Common myeloid progenitor, CD34-positive (primary cell): ENCODE measurements around the gene ATP8A2.
"Not testable (repeated sequence)": the region's sequence is repeated elsewhere in the genome, so short reads cannot be mapped to it uniquely, and the experiment has no call there.

Experiments
- CTCF ChIA-PET: fragments of 350-600 bp; sonication (Branson Sonifier 250); formaldehyde crosslinking; loops from one replicate; lab custom pipeline; 2021; ENCODE audit warnings: antibody characterized with exemption; lab: Charles Lee
- POLR2A ChIA-PET: fragments of 350-600 bp; sonication (Branson Sonifier 250); formaldehyde crosslinking; loops from one replicate; lab custom pipeline; 2021; ENCODE audit warnings: antibody characterized with exemption; lab: Charles Lee
- DNase-seq, 3 donors: peaks; one replicate each; pipeline versions ENCODE4 v3.0.0 to v3.0.0-alpha.2; 2013
- H3K27ac ChIP-seq, 2 experiments: 1 replicate in 1 of 2; 2 replicates in 1 of 2; pipeline ENCODE4 v1.7.0; 2013; ENCODE audit warnings: inconsistent platforms in 2 of 2, low read length in 2 of 2, mild to moderate bottlenecking in 2 of 2, low read depth in 1 of 2, moderate library complexity in 1 of 2; ENCODE audit not compliant: severe bottlenecking in 2 of 2, insufficient read depth in 1 of 2, poor library complexity in 1 of 2
- H3K27me3 ChIP-seq, 5 experiments: replicated peaks in 2 of 5; 1 replicate in 3 of 5; 2 replicates in 2 of 5; pipeline versions ENCODE4 v1.6.1 to v1.7.0; 2013; ENCODE audit warnings: low read length in 4 of 5, mild to moderate bottlenecking in 2 of 5, moderate library complexity in 2 of 5, inconsistent platforms in 1 of 5; ENCODE audit not compliant: insufficient read depth in 5 of 5, control insufficient read depth in 4 of 5
- H3K36me3 ChIP-seq, 4 experiments: 1 replicate in 2 of 4; 2 replicates in 2 of 4; pipeline versions ENCODE4 v1.6.1 to v1.7.0; 2013; ENCODE audit warnings: low read length in 3 of 4, control low read depth in 1 of 4, mild to moderate bottlenecking in 1 of 4; ENCODE audit not compliant: control insufficient read depth in 4 of 4, insufficient read depth in 4 of 4
- H3K4me1 ChIP-seq, 4 experiments: 1 replicate in 3 of 4; 2 replicates in 1 of 4; pipeline versions ENCODE4 v1.6.1 to v1.7.1; 2013; ENCODE audit warnings: low read length in 3 of 4, mild to moderate bottlenecking in 3 of 4, control low read depth in 1 of 4, inconsistent platforms in 1 of 4, moderate library complexity in 1 of 4; ENCODE audit not compliant: control insufficient read depth in 4 of 4, insufficient read depth in 4 of 4; ENCODE audit errors: control extremely low read depth in 1 of 4
- H3K4me3 ChIP-seq, 7 experiments: 1 replicate in 4 of 7; 2 replicates in 3 of 7; pipeline versions ENCODE4 v1.5.1 to v1.7.0; 2013; ENCODE audit warnings: mild to moderate bottlenecking in 7 of 7, low read length in 6 of 7, moderate library complexity in 6 of 7, inconsistent platforms in 2 of 7, low read depth in 2 of 7, control low read depth in 1 of 7; ENCODE audit not compliant: insufficient read depth in 4 of 7, control insufficient read depth in 1 of 7; ENCODE audit errors: extremely low read depth in 1 of 7
- H3K9me3 ChIP-seq, 5 experiments: 1 replicate in 4 of 5; 2 replicates in 1 of 5; pipeline versions ENCODE4 v1.6.1 to v1.7.1; 2013; ENCODE audit warnings: low read length in 4 of 5, mild to moderate bottlenecking in 2 of 5, inconsistent platforms in 1 of 5, low read depth in 1 of 5, moderate library complexity in 1 of 5; ENCODE audit not compliant: control insufficient read depth in 4 of 5, insufficient read depth in 2 of 5; ENCODE audit errors: control extremely low read depth in 1 of 5
- WGBS: methylation state at CpG from one replicate; pipeline ENCODE4 v1.1.5; 2013; ENCODE audit not compliant: insufficient coverage; 5-methylcytosine and 5-hydroxymethylcytosine counted together

The ATP8A2 gene

DNA sequence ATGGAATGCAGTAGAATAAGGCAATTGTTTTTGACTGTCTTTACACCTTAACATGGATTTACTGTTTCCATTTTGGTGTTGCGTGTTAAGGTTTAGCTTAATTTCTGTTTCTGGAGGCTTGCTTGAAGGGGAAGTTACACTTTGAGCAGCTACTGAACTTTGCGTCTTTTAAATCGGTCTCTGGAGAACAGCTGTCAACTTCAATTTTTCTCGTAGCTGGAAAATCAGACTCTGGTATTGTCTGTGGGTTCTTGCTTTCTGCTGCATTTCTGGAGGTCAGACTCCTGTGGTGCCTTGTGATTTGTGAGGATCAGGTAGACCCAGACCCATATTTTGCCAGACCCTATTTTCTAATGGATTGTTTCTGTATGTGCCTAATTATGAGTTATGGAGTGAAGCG lies 146.7 kb downstream of the ATP8A2 start:
- CTCF ChIA-PET: no interaction called here

GRCh38 chr13:25525884-25526283 lies 154.1 kb downstream of the ATP8A2 start:
- no peaks in the 10 kb centered on the region for H3K36me3 ChIP-seq
- no peak for DNase-seq
- H3K27ac ChIP-seq: no peak overlapping the region
- no peak overlapping the region for H3K4me3 ChIP-seq
- no peaks in the 10 kb centered on the region for H3K4me1 ChIP-seq
- ChIA-PET POLR2A (no interaction called here), CTCF (no interaction called here)
- peaks cover 0 to 3% (median 0%) of the 10 kb centered on the region in 5 experiments for H3K27me3 ChIP-seq
- peaks cover 0 to 14% (median 2%) of the 10 kb centered on the region in 5 experiments for H3K9me3 ChIP-seq

More for the DNA sequence above, 146.7 kb downstream of the ATP8A2 start:
- Histone ChIP-seq H3K9me3 (no peaks in the 10 kb centered on the region), H3K27ac (no peak overlapping the region), H3K4me1 (no peaks in the 10 kb centered on the region), H3K4me3 (no peak overlapping the region), H3K36me3 (no peaks in the 10 kb centered on the region), H3K27me3 (no peaks in the 10 kb centered on the region)
- 59% methylated on average over 4 of the region's 5 CpGs for WGBS
- no peak for DNase-seq
- POLR2A ChIA-PET: no interaction called here

- Histone ChIP-seq H3K27me3 (peaks cover 0 to 3% (median 0%) of the 10 kb centered on the region in 5 experiments), H3K9me3 (peaks cover 0 to 14% (median 2%) of the 10 kb centered on the region in 5 experiments), H3K27ac (no peak overlapping the region), H3K36me3 (no peaks in the 10 kb centered on the region), H3K4me1 (no peaks in the 10 kb centered on the region), H3K4me3 (no peak overlapping the region)
- no CpG with 5 or more reads among the region's 2 CpGs for whole genome bisulfite sequencing
- POLR2A ChIA-PET: no interaction called here
- CTCF ChIA-PET: interaction anchor here (1.3 kb wide), 1 partner anchor 13 kb away, joined by 3 read pairs; no protein-coding TSS in a partner anchor
- no peak for DNase-seq
These were observed 156.5 kb downstream of the ATP8A2 start for GRCh38 chr13:25528266-25528665.

GRCh38 chr13:25529425-25529824 lies 157.7 kb downstream of the ATP8A2 start:
- Histone ChIP-seq H3K4me1 (no peaks in the 10 kb centered on the region), H3K4me3 (no peak overlapping the region), H3K27me3 (peaks cover 0 to 3% (median 0%) of the 10 kb centered on the region in 5 experiments), H3K36me3 (no peaks in the 10 kb centered on the region), H3K9me3 (peaks cover 0 to 11% (median 2%) of the 10 kb centered on the region in 5 experiments), H3K27ac (no peak overlapping the region)
- WGBS: 100% methylated on average over 1 of the region's 3 CpGs
- ChIA-PET POLR2A (no interaction called here), CTCF (no interaction called here)
- DNase-seq: no peak

- CTCF ChIA-PET: no interaction called here
- no peak overlapping the region for H3K4me3 ChIP-seq
These were observed 166.5 kb downstream of the ATP8A2 start for GRCh38 chr13:25538276-25538675.

DNA sequence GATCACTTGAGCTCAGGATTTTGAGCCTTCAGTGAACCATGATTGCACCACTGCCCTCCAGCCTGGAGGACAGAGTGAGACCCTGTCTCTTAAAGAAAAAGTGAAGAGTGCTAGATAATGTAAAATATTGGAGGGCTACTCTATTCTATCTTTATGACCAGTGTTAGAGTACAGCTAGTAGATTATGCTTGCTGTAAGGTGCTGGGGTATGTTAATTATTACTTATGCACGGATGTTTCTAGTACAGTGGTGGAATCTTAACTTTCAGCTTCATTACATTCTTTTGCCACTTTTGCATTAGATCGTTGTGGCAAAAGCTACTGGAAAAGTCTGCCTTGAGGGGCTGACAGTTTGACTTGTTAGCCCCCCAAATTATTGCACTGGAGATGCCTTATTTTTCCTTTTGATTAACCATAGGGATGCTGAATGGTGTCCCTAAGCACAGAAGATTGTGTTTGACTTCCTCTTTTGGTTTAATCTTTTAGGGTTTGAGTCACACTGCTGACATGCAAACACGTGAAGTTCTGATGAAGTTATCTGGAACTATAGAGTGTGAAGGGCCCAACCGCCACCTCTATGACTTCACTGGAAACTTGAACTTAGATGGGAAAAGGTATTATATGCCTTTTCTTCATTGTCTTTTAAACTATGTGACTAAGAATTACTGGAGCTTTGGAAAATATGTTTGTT lies 169.8 kb downstream of the ATP8A2 start:
- Histone ChIP-seq H3K27ac (no peak overlapping the region), H3K4me3 (no peak overlapping the region), H3K27me3 (peaks cover 0 to 2% (median 0%) of the 10 kb centered on the region in 5 experiments), H3K36me3 (no peaks in the 10 kb centered on the region), H3K4me1 (no peaks in the 10 kb centered on the region), H3K9me3 (no peaks in the 10 kb centered on the region)
- POLR2A ChIA-PET: interaction anchor here (0.5 kb wide), 1 partner anchor 36 kb away, joined by 3 read pairs; no protein-coding TSS in a partner anchor
- CTCF ChIA-PET: no interaction called here
- WGBS: 81% methylated on average over 3 of the region's 4 CpGs
- no peak for DNase-seq

More at GRCh38 chr13:25538276-25538675, 166.5 kb downstream of the ATP8A2 start:
- Histone ChIP-seq H3K27ac (no peak overlapping the region), H3K4me1 (no peaks in the 10 kb centered on the region), H3K27me3 (peaks cover 0 to 2% (median 0%) of the 10 kb centered on the region in 5 experiments), H3K9me3 (peaks cover 0 to 2% (median 0%) of the 10 kb centered on the region in 5 experiments), H3K36me3 (no peaks in the 10 kb centered on the region)
- POLR2A ChIA-PET: no interaction called here
- WGBS: no CpG with 5 or more reads among the region's 3 CpGs
- DNase-seq: no peak

DNA sequence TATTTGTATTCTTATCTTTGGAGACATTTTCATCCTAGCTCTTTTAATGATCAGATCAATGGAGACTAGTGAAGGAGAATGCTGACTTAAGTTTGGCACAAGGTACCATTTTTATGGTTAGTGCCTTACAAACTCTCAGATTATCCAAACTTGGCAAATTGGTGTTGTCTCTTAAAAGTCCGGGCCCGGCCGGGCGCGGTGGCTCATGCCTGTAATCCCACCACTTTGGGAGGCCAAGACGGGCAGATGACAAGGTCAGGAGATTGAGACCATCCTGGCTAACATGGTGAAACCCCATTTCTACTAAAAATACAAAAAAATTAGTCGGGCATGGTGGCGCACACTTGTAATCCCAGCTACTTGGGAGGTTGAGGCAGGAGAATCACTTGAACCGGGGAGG lies 177.2 kb downstream of the ATP8A2 start:
- H3K27ac ChIP-seq, H3K4me3 ChIP-seq, H3K36me3 ChIP-seq, H3K9me3 ChIP-seq, DNase-seq, H3K27me3 ChIP-seq, POLR2A ChIA-PET, CTCF ChIA-PET, H3K4me1 ChIP-seq: not testable (repeated sequence)
- 100% methylated on average over 8 of the region's 9 CpGs for WGBS
